ENCODE data around the gene ADCY1.

GRCh38 chr7:45687185-45687560, 113.0 kb downstream of the ADCY1 start:
- no peak for TF ChIP-seq GATA3 (IDR thresholded peaks at IDR 0.05; ENCODE audit: low read depth, low read length)
- no peak for TF ChIP-seq GATA2 (IDR thresholded peaks at IDR 0.05; ENCODE audit: low read depth, low read length)
